Midbrain (tissue), 1 donor: Measurements from ENCODE around the gene KL.

Experiments
- DNase-seq: peaks from one replicate; lab custom pipeline; 2025; lab: John Stamatoyannopoulos, UW

Gene KL

DNA sequence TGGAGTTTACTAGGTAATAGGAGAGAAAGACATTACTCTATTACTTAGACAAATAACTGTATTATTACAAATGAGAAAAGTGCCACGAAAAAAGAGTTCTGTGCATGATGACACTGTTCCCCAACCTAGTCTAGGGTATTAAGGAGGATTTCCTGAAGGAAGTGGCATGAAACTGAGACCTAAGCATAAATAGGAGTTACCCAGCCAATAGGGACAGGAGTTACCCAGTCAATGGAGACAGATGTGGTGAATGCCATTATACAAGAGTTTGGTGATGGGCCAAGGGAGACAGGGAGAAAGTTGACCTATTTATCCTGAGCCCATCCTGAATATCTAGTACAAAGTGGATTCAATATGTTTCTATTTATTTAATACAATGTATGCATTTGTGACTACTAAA, 65.4 kb downstream of the KL start:
- no peak for DNase-seq

DNA sequence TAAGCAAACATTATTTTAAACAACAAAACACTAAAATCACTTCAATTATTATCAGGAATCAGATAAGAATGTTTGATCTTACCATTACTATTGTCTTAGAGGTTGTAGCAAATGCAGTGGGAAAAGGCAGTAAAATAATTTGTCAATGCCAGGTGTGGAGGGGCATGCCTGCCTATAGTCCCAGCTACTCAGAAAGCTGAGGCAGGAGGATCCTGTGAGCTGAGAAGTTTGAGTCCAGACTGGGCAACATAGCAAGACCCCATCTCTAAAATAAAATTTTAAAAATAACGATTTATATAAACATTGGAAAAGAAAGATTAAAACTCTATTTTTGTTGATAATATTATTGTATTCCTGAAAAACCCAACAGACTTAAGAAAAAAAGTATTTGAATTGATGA, 66.8 kb downstream of the KL start:
- DNase-seq, result no peak

- no peak for DNase-seq
Measured at GRCh38 chr13:33087091-33087490, 70.9 kb downstream of the KL start.

DNA sequence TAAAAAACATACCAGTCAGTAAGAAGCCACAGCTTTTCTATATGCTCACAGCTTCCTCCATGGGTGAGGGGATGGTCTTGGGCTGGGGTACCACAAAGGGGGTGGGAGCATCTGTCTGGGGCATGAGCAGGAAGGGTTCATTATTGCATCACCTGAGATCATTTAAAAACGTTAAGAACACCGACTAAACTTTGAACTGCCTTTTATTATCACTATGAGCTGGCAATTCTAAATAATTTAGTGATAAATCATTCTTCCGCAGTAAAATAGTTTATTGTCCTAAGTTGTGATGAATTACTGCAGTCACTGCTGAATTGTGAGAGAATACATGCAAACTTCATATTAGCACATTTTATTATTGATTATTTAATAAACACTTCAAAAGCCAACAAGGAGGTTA, 71.6 kb downstream of the KL start:
- no peak for DNase-seq

DNA sequence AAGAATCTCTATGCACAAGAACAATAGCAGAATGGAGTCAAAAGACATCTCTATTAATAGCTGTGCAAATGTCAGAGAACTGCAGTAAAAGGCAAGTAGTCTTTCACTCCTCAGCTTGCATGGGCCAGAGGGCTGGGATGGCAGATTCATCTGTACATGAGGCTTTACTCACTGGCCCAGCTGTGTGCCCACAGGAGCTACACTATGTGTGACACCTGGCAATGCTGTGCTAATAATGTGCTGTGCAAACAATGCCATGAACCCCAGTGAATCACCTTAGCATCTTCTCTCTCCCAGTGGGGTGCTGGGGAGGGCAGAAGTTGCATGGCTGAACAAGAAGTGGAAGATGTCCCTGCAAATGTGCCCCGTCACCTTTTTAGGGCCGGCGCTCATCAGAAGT, 73.1 kb downstream of the KL start:
- no peak for DNase-seq

GRCh38 chr13:33090755-33091414, 74.7 kb downstream of the KL start:
- DNase-seq, result no peak

DNA sequence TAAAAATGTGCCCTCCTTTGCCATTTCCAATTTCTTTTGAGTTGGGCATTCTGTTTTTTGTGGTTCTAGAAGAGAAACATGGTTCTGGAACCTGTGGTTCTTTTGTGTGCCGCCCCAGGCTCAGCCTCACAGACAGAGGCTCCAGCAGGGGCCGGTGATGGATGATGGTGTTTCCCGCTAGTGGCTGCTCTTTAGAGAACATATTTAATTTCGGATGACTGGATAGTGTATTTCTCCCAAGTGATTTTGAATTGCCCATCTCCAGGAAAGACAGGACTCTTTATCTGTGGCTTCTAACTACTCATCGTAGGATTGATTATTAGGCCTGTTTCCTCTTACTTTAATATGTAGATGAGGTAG, 75.2 kb downstream of the KL start:
- DNase-seq, result no peak

GRCh38 chr13:33092073-33092987, 76.1 kb downstream of the KL start:
- DNase-seq, result no peak

- DNase-seq, result no peak
Measured at GRCh38 chr13:33096886-33097605, 80.8 kb downstream of the KL start.

GRCh38 chr13:33099860-33100259, 83.6 kb downstream of the KL start:
- no peak for DNase-seq

GRCh38 chr13:33100886-33101285, 84.7 kb downstream of the KL start:
- DNase-seq, result no peak

DNA sequence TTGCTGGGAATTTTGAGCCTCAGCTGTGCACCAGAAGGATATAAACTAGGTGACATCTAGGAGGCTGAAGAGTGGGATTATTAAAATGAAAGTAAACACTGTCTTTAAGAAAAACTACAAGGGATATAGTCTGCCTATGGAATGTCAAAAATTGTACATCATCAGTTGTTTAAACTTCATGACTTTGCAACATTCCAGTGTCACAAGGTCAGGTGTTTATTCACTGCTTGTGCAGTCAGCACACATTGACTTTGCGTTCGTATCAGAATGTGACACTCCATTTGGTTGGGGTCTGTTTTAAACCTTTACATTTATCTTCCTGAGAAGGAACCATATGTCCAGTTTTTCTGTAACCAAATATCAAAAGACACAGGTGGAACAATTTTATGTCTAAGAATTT, 85.6 kb downstream of the KL start:
- no peak for DNase-seq

DNA sequence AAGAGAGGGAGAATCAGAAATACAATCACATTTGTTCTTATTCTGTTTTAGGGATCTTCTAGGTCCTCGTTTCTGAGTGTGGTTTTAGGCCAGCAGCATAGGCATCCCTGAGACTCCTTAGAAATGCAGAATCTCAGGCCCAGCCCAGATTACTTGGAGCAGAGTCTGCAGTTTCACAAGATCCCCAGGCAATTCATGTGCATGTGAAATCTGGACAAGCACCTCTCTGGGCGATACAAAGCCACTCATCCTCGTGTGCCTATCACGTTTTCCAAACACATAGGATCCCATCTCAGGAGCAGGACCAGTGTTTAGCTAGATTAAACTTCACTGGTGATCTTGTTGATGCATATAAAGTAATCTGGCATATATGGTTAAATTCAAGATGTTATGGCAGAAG, 87.2 kb downstream of the KL start:
- DNase-seq, result no peak

DNA sequence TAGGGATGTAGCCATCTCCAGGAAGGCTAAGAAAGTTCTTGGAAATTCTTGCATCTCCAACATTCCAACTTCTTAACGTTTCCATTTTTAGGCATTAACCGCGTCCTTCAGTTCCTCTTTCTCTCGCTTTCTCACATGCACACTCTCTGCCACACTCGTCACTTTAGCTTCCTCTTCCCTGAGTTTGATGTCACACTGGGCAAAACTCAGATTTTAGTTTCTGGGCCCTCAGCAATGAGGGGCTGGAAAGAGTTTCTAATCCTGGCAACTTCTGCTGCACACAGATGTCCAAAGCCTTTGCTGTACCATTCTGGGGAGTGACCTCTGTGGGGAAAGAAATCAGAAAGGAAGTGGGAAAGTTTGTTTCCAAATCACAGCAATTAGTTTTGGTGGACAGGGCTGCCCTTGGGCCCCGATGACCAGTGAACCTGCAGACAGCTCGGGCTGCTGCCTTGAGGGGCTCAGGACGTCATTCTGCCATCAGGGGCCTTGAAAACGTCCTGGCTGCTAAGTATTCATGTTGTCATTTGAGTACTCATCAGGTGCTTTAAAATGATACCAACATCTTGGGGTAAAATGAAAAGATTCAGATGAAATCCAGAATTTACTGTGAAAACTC, 89.3 kb downstream of the KL start:
- peak; percentile 14 for DNase-seq

DNA sequence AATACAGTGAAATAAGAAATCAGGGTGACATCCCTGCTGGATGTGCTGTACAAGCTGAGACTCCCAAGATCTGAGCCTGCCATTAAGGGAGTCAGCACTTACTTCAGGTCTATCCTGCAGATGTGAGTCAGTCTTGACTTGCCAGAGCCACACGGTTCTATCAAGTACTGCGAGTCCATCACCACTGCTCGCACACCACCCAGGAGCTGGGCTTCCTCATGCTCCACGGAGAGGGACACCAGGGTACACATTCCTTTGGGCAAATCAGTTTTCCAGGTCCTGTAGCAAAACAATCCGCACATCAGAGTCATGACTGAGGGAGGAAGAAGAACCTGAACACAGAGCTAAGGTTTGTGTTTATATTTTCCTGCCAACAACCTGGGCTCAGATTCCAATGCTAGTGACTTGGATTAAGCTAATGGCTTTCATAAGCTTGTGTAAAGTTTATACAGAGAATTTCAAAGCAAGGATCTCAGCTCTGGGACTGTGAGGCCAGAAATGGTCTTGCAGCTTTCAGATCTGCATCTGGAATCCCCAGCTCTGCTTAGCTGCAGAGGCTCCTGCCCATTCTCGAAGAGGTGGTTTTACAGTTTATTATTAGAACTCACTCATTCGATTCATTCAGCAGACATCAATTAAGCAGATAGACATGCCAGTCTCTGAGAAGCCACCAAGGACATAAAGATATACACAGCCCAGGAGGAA, 90.6 kb downstream of the KL start:
- DNase-seq, result no peak

GRCh38 chr13:33107361-33107760, 91.1 kb downstream of the KL start:
- DNase-seq, result no peak

DNA sequence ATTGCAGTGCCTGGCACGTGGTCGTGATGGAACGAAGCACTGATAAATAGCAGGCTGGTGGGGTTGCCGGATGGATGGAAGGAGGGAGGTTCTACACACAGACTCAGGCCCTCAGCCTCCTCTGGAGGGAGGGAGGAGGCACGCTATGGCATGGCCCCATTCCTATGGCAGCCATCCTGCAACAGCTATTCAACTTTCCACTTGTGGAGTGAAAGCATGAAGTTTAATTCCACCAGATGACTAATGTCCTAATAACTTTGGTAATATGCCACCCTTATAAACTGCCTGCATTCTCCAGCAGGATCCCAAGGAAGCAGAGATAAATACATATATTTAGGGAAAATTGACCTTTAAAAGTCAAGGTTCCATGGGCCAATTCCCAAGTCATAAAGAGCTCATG, 92.4 kb downstream of the KL start:
- no peak for DNase-seq

GRCh38 chr13:33109271-33109697, 93.1 kb downstream of the KL start:
- DNase-seq, result no peak

DNA sequence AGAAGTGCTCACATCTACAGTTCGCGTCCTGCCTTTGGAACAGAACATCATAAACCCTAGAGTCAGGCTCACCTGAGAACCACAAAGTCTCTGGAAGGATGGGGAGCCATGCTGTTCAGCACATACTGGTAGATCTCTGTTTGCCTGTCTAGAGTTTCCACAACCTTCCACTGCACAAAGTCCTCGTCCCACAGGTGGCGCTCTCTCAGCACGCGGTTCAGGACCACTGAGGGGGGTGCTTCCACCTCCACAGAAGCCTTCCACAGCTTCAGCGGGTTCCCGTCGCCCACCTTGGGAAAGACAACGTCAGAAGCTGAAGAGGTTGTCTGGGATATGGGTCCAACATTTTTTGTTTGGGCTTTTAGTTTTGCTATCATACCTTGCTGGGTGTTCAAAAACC, 93.6 kb downstream of the KL start:
- DNase-seq, result no peak

GRCh38 chr13:33110386-33110712, 94.1 kb downstream of the KL start:
- no peak for DNase-seq

- peak; percentile 22 for DNase-seq
Measured at GRCh38 chr13:33110713-33111413, 94.6 kb downstream of the KL start.
